NB4 (cell line): ENCODE data around the gene RGPD4.
"Not testable (repeated sequence)": the region's sequence is repeated elsewhere in the genome, so short reads cannot be mapped to it uniquely, and the experiment has no call there.

Experiments used
- DNase-seq: peaks from one replicate; pipeline ENCODE4 v3.0.0; 2010; ENCODE audit warnings: low read depth
- H3K4me3 ChIP-seq: one replicate; pipeline ENCODE4 v1.5.1; 2011; ENCODE audit warnings: mild to moderate bottlenecking, low read depth, low read length, moderate library complexity
- MYC ChIP-seq: IDR thresholded peaks from 2 replicates; pipeline ENCODE4 v1.6.1; 2011; ENCODE audit warnings: low read depth, low read length
- POLR2A ChIP-seq: IDR thresholded peaks from 2 replicates; pipeline ENCODE4 v1.6.1; 2011; ENCODE audit warnings: mild to moderate bottlenecking; ENCODE audit not compliant: insufficient read length; ENCODE audit errors: extremely low read depth
- TF ChIP-seq, protein P1 (sequence below): IDR thresholded peaks from one replicate; pipeline ENCODE4 v1.5.1; 2012; ENCODE audit warnings: low read depth, low read length
- TF ChIP-seq, protein P2 (sequence below): IDR thresholded peaks from 2 replicates; pipeline ENCODE4 v1.6.1; 2011; ENCODE audit warnings: low read depth, low read length

Gene RGPD4

DNA sequence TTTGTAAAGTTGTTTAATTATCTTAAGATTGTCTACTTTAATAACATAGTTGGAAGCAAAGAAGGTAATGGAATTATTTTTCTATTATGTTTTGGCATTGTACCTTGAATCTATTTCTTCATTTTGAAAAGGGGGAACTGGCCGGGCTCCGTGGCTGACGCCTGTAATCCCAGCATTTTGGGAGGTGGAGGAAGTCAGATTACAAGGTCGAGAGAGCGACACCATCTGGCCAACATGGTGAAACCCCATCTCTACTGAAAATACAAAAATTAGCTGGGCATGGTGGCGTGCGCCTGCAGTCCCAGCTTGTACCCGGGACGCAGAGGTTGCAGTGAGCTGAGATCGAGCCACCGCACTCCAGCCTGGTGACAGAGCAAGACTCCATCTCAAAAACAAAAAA lies 6.9 kb downstream of the RGPD4 start:
- not testable (repeated sequence) for H3K4me3 ChIP-seq
- TF ChIP-seq, protein P1, sequence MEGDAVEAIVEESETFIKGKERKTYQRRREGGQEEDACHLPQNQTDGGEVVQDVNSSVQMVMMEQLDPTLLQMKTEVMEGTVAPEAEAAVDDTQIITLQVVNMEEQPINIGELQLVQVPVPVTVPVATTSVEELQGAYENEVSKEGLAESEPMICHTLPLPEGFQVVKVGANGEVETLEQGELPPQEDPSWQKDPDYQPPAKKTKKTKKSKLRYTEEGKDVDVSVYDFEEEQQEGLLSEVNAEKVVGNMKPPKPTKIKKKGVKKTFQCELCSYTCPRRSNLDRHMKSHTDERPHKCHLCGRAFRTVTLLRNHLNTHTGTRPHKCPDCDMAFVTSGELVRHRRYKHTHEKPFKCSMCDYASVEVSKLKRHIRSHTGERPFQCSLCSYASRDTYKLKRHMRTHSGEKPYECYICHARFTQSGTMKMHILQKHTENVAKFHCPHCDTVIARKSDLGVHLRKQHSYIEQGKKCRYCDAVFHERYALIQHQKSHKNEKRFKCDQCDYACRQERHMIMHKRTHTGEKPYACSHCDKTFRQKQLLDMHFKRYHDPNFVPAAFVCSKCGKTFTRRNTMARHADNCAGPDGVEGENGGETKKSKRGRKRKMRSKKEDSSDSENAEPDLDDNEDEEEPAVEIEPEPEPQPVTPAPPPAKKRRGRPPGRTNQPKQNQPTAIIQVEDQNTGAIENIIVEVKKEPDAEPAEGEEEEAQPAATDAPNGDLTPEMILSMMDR, result peak; percentile 15
- DNase-seq, result peak; percentile 31

DNA sequence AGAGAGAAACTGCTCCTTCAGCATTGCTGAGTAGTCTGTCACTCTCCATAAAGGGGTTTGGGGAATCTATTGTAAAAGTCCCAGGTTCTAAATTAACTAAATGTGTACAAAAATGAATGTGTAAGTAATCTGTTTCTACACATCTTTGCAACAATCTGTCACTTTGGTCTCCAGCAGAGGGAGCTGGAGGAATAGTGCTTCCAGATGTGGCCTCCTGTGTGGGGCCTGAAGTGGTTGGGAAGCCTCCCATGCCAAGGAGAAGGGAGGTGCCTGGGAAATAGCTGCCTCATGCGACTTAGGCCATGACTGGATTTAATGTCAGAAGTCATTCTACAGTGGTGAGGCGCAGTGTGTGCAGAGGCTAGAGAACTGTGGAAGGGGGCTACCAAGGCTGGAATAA lies 89.4 kb downstream of the RGPD4 start:
- not testable (repeated sequence) for DNase-seq, H3K4me3 ChIP-seq

DNA sequence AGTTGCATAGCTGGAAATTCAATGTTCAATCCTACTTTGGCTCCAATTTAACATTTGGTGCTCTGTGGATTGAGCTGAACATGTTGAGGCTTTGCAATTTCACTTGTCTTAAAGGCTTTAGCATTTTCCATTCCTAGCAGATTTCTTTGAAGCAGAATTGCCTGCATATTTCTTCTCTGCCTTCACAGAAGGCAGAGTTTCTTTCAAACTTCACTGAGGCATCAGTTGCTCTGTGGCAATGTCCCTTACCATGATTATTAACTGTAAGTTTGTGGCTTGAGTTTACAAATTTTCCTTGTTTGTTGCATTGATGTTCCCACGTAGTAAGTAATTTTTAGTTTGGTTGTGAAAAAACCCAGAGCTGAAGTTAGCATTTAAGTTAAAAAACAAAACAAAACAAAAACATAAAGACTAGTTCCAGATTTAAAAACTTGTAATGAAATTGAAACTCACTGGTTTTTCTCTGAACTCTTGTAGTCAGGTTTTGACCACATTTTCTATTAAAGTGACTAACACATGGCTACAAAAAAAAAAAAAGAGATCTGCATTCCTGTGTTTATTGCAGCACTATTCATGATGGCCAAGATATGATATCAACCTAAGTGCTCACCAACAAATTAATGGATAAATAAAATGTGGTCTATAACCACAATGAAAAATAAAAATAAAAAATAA lies 90.1 kb downstream of the RGPD4 start:
- not testable (repeated sequence) for DNase-seq, H3K4me3 ChIP-seq

DNA sequence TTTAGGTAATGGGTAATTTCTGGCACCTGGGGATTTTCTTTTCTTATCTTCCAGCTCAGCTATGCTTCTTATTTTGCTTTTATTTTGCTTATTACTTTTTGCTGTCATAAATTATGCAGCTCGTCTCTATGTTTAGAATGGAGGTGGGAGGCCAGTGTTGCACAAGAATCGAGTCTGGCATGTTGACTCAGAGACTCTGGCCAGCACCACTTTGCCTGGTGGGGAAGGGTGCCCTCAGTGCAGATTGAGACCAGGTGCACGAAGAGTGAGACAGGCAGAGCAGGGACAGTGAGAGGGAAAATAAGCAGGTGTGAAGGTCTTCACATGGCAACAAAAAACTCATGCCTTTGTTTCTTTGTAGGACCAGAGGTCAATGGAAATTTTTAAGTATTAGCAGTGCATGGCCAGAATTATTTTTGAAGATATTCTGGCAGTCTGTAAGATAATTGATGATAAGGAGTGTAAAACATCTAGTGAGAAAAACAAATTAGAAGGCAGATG lies 100.4 kb downstream of the RGPD4 start:
- DNase-seq, result no peak
- H3K4me3 ChIP-seq, result no peak overlapping the region
- TF ChIP-seq, protein P2, sequence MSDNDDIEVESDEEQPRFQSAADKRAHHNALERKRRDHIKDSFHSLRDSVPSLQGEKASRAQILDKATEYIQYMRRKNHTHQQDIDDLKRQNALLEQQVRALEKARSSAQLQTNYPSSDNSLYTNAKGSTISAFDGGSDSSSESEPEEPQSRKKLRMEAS, result no peak
- TF ChIP-seq, protein P1, result no peak
- TF ChIP-seq MYC, result no peak
- no peak for TF ChIP-seq POLR2A

DNA sequence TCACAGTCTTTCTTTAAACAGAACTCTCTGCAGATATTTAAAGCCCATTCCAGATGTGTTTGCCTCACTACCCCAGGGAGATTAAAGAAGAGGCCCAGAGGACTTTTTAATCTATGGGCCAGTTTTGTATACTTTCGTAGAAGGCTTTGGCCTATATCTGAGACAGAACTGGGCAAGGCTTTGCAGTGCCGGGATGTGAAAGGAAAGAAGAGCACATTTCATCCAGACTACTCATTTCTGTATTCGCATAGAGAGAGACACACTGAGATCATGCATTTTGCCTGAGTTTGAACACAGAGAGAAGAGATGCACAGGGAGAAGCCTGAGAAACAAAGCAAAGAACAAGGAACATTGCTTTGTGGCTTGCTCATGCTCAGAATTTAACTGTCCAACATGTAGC lies 104.7 kb downstream of the RGPD4 start:
- no peak overlapping the region for H3K4me3 ChIP-seq
- TF ChIP-seq, protein P2, result no peak
- TF ChIP-seq, protein P1, result no peak
- no peak for TF ChIP-seq POLR2A
- TF ChIP-seq MYC, result no peak
- DNase-seq, result no peak

DNA sequence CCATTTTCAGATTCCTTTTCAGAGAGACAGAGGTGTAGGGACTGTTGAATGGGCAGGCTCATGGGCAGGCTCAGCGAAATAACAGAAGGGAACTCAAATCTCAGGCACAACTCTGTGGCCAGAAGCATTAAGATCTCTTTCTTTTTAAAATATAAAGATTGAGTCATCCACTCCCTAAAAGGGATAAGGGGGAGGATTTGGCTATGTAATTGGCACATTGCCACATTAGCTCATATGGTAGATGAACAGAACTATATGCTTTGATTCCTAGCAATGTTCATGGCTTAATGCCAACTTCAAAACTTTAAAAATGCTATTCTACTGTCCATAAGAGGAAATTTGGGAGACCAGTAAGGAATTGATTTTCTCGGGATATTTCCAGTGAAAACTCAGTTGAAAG lies 105.8 kb downstream of the RGPD4 start:
- TF ChIP-seq, protein P2, result no peak
- TF ChIP-seq, protein P1, result no peak
- no peak for TF ChIP-seq MYC
- TF ChIP-seq POLR2A, result no peak
- no peak overlapping the region for H3K4me3 ChIP-seq
- no peak for DNase-seq

DNA sequence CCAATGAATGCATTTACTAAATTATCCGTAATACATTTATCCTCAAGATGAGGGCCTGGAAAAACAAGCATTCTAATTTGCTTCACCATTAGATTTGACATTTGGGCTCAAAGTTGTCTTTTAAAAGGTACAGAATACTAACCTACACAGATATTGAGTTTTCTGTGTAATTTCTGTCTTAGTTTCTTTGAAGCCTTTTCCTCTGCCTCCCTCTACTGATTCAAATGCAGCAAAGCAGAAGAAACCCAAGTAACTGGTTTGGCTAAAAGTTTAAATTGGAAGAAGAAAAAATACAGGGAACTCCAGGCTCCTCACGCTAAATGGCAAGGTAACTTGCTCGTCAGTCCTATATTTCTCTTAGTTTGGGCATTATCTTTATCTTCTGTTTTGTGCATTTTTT lies 106.3 kb downstream of the RGPD4 start:
- peak; percentile 14 for DNase-seq
- TF ChIP-seq, protein P1, result peak; percentile 18
- TF ChIP-seq POLR2A, result no peak

More for the DNA sequence above, 106.3 kb downstream of the RGPD4 start:
- no peak overlapping the region for H3K4me3 ChIP-seq
